ENCODE results near the gene TRAF6.

DNA sequence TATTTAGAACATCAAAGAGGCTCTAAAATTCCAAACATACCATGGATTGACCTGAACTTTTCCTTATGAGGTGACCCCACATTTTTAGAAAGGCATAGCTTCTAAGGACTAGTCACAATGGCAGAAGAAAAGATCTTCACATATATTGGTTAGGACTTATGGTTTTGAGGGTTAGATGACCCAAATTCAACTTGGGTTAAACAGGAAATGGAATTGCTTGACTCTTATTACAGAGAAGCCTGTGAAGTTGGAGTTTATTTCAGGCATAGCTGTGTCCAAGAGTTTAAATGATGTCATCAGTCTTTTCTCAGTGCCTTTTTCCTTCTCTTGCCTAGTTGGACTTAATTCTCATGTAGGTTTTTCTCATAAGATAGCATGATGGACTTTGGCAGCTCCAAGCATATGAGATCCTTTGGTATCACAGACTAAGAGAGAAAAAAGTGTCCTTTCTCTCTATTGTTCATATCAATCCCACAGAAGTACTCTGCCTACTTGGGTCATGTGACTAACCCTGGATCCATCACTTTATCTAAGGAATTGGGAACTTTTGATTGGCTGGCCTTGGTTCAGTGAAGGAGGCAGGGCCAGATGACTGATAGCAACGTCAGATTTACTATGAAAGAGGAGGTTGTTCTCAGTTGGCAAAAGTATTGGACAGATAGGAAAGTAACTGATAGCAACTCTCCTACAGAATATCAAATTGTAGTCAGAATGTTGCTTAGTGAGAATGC lies 40.5 kb upstream of the TRAF6 start:
- TF ChIP-seq, protein P1, sequence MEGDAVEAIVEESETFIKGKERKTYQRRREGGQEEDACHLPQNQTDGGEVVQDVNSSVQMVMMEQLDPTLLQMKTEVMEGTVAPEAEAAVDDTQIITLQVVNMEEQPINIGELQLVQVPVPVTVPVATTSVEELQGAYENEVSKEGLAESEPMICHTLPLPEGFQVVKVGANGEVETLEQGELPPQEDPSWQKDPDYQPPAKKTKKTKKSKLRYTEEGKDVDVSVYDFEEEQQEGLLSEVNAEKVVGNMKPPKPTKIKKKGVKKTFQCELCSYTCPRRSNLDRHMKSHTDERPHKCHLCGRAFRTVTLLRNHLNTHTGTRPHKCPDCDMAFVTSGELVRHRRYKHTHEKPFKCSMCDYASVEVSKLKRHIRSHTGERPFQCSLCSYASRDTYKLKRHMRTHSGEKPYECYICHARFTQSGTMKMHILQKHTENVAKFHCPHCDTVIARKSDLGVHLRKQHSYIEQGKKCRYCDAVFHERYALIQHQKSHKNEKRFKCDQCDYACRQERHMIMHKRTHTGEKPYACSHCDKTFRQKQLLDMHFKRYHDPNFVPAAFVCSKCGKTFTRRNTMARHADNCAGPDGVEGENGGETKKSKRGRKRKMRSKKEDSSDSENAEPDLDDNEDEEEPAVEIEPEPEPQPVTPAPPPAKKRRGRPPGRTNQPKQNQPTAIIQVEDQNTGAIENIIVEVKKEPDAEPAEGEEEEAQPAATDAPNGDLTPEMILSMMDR (IDR thresholded peaks at IDR 0.05; ENCODE audit: poor library complexity): no peak
- TF ChIP-seq EZH2phosphoT487 (IDR thresholded peaks at IDR 0.05; ENCODE audit: low read depth, severe bottlenecking, unreplicated experiment): no peak

All from hepatocyte (in vitro differentiated cells).